K562 (cell line): ENCODE data around the gene TMEM143. TPM values are rescaled to one million over a fixed set of nuclear protein-coding genes. Genes with fewer than 3 reads are reported as not detected.

Experiments
- CHCHD3 ChIP-seq: fragments of 250-450 bp; sonication (Bioruptor Pico); IDR thresholded peaks from 2 replicates; pipeline ENCODE4 v2.1.2; 2022; ENCODE audit warnings: mild to moderate bottlenecking
- FOXM1 ChIP-seq, 2 experiments: fragments of 450-650 bp in 1 of 2; sonication (generic) in 1 of 2; formaldehyde crosslinking in 1 of 2; IDR thresholded peaks; 2 replicates each; pipeline versions ENCODE4 v1.6.1 to v1.9.0; 2017 to 2022; ENCODE audit warnings: low read depth in 2 of 2, mild to moderate bottlenecking in 2 of 2, missing genetic modification reagents in 1 of 2, moderate library complexity in 1 of 2
- GATA2 ChIP-seq: sonication (generic); formaldehyde crosslinking; IDR thresholded peaks from 2 replicates; pipeline ENCODE4 v1.4.0; 2020; ENCODE audit warnings: mild to moderate bottlenecking, missing genetic modification reagents
- HNRNPLL ChIP-seq: fragments of 200-400 bp; formaldehyde crosslinking; IDR thresholded peaks from 2 replicates; pipeline ENCODE4 v1.6.1; 2017; ENCODE audit warnings: low read length, low read depth, mild to moderate bottlenecking; ENCODE audit not compliant: poor library complexity, severe bottlenecking
- KHSRP ChIP-seq: fragments of 450-650 bp; IDR thresholded peaks from 2 replicates; pipeline ENCODE4 v1.6.1; 2017
- MAFG ChIP-seq: fragments of 450-650 bp; conservative IDR thresholded peaks from 2 replicates; pipeline ENCODE4 v1.6.1; 2016; ENCODE audit warnings: missing genetic modification characterization, missing compliant biosample characterization
- NR2C1 ChIP-seq, 2 experiments: fragments of 450-650 bp; IDR thresholded peaks; 2 replicates each; pipeline ENCODE4 v1.6.1; 2017; ENCODE audit warnings: mild to moderate bottlenecking in 2 of 2, antibody characterized with exemption in 1 of 2, inconsistent platforms in 1 of 2, missing compliant biosample characterization in 1 of 2, missing genetic modification characterization in 1 of 2
- RB1 ChIP-seq: fragments of 450-650 bp; IDR thresholded peaks from 2 replicates; pipeline ENCODE4 v1.6.1; 2017; ENCODE audit warnings: low read depth, mild to moderate bottlenecking
- SMARCE1 ChIP-seq: fragments of 450-650 bp; IDR thresholded peaks from 2 replicates; pipeline ENCODE4 v1.7.1; 2016; ENCODE audit warnings: mild to moderate bottlenecking
- TAF7 ChIP-seq: fragments of 450-650 bp; IDR thresholded peaks from 2 replicates; pipeline ENCODE4 v1.6.1; 2016; ENCODE audit warnings: missing genetic modification characterization, missing compliant biosample characterization
- ZFX ChIP-seq: sonication (generic); formaldehyde crosslinking; IDR thresholded peaks from 2 replicates; pipeline ENCODE4 v1.8.0; 2022; ENCODE audit warnings: mild to moderate bottlenecking, missing genetic modification reagents, moderate library complexity
- ZKSCAN3 ChIP-seq: fragments of 250-450 bp; sonication (Bioruptor Pico); IDR thresholded peaks from 2 replicates; pipeline ENCODE4 v1.4.0; 2020
- ZNF583 ChIP-seq: fragments of 250-450 bp; sonication (Bioruptor Pico); IDR thresholded peaks from 2 replicates; pipeline ENCODE4 v1.4.0; 2020
- ZNF75A ChIP-seq: fragments of 450-650 bp; formaldehyde crosslinking; IDR thresholded peaks from 2 replicates; pipeline ENCODE4 v1.4.0; 2020; ENCODE audit warnings: mild to moderate bottlenecking
- polyA plus RNA-seq, 8 experiments: library from polyadenylated mRNA; depleted of rRNA in 4 of 8; stranded (reverse) in 5 of 8; unstranded in 3 of 8; fragments of >200 nt; fragmentation: Nextera tagmentation in 2 of 8; fragmentation: Illumina TruSeq in 1 of 8; extraction: Ambion mirVana in 2 of 8; extraction: Trizol in 1 of 8; gene quantifications; 2 replicates each; pipeline versions ENCODE4 v1.2.1 to v1.2.3, GENCODE V29; 2011 to 2014; ENCODE audit warnings: inconsistent platforms in 1 of 8, missing spikeins in 1 of 8
- total RNA-seq, 7 experiments: library from RNA; depleted of rRNA in 6 of 7; stranded (reverse); fragments of >200 nt in 6 of 7; fragmentation: Illumina TruSeq in 2 of 7; extraction: Trizol in 2 of 7; gene quantifications; 2 replicates each; pipeline versions ENCODE4 v1.2.1 to v1.2.3, GENCODE V29; 2011 to 2021; ENCODE audit warnings: low replicate concordance in 1 of 7
- TF ChIP-seq, protein P1 (sequence below): fragments of 250-450 bp; sonication (Bioruptor Pico); IDR thresholded peaks from 2 replicates; pipeline ENCODE4 v1.4.0; 2020; ENCODE audit warnings: mild to moderate bottlenecking
- TF ChIP-seq, protein P2 (sequence below): fragments of 200-800 bp; sonication (Bioruptor generic); IDR thresholded peaks from 2 replicates; pipeline ENCODE4 v1.6.1; 2017; ENCODE audit warnings: missing genetic modification characterization, missing compliant biosample characterization
- TF ChIP-seq, protein P3 (sequence below): fragments of 450-650 bp; IDR thresholded peaks from 2 replicates; pipeline ENCODE4 v1.6.1; 2016; ENCODE audit warnings: borderline replicate concordance
- TF ChIP-seq, protein P4 (sequence below): fragments of 450-650 bp; IDR thresholded peaks from 2 replicates; pipeline ENCODE4 v1.7.1; 2018; ENCODE audit warnings: mild to moderate bottlenecking, low read depth; ENCODE audit not compliant: partially characterized antibody
- TF ChIP-seq, protein P5 (sequence below): sonication (generic); formaldehyde crosslinking; IDR thresholded peaks from 2 replicates; pipeline ENCODE4 v1.8.0; 2022; ENCODE audit warnings: mild to moderate bottlenecking, missing genetic modification reagents

TMEM143 gene
- total and polyA plus RNA-seq, 9 of the 15 experiments (the other 6 are each of a cell fraction or from before 2014, with no cell fraction given): 0.66 to 8.8 (median 4.3) TPM

DNA sequence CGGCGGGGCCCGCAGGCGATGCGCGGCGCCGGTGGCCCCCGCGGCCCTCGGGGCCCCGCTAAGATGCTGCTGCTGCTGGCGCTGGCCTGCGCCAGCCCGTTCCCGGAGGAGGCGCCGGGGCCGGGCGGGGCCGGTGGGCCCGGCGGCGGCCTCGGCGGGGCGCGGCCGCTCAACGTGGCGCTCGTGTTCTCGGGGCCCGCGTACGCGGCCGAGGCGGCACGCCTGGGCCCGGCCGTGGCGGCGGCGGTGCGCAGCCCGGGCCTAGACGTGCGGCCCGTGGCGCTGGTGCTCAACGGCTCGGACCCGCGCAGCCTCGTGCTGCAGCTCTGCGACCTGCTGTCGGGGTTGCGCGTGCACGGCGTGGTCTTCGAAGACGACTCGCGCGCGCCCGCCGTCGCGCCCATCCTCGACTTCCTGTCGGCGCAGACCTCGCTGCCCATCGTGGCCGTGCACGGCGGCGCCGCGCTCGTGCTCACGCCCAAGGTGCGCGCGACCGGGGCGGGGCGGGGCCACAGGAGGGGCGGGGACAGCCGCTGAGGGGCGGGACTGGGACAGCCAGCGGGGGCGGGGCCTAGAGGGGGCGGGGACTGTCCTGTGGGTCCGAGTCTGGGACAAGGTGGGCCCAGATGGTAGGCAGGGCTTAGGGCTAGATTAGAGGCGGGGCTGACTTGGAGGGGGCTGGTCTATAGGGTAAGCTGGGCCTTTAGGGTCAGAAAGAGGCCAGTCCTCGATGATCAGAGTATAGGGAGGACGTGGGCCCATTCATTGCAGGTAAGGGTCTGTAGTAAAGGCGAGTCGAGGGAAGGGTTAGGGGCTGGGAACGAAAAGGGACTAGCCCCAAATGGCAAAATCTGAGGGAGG, 34.9 kb upstream of the TMEM143 start (continued):
- TF ChIP-seq, protein P1, sequence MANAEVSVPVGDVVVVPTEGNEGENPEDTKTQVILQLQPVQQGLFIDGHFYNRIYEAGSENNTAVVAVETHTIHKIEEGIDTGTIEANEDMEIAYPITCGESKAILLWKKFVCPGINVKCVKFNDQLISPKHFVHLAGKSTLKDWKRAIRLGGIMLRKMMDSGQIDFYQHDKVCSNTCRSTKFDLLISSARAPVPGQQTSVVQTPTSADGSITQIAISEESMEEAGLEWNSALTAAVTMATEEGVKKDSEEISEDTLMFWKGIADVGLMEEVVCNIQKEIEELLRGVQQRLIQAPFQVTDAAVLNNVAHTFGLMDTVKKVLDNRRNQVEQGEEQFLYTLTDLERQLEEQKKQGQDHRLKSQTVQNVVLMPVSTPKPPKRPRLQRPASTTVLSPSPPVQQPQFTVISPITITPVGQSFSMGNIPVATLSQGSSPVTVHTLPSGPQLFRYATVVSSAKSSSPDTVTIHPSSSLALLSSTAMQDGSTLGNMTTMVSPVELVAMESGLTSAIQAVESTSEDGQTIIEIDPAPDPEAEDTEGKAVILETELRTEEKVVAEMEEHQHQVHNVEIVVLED (CRISPR knock-in tag): peak; percentile 91
- no peak for TF ChIP-seq NR2C1 (IDR thresholded peaks at IDR 0.05)
- no peak for TF ChIP-seq NR2C1 (tag; IDR thresholded peaks at IDR 0.05)
- TF ChIP-seq, protein P2, sequence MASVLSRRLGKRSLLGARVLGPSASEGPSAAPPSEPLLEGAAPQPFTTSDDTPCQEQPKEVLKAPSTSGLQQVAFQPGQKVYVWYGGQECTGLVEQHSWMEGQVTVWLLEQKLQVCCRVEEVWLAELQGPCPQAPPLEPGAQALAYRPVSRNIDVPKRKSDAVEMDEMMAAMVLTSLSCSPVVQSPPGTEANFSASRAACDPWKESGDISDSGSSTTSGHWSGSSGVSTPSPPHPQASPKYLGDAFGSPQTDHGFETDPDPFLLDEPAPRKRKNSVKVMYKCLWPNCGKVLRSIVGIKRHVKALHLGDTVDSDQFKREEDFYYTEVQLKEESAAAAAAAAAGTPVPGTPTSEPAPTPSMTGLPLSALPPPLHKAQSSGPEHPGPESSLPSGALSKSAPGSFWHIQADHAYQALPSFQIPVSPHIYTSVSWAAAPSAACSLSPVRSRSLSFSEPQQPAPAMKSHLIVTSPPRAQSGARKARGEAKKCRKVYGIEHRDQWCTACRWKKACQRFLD (CRISPR knock-in tag): peak; percentile 98
- TF ChIP-seq, protein P3, sequence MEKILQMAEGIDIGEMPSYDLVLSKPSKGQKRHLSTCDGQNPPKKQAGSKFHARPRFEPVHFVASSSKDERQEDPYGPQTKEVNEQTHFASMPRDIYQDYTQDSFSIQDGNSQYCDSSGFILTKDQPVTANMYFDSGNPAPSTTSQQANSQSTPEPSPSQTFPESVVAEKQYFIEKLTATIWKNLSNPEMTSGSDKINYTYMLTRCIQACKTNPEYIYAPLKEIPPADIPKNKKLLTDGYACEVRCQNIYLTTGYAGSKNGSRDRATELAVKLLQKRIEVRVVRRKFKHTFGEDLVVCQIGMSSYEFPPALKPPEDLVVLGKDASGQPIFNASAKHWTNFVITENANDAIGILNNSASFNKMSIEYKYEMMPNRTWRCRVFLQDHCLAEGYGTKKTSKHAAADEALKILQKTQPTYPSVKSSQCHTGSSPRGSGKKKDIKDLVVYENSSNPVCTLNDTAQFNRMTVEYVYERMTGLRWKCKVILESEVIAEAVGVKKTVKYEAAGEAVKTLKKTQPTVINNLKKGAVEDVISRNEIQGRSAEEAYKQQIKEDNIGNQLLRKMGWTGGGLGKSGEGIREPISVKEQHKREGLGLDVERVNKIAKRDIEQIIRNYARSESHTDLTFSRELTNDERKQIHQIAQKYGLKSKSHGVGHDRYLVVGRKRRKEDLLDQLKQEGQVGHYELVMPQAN: no peak
- TF ChIP-seq CHCHD3 (CRISPR knock-in tag): no peak
- peak; percentile 74 for TF ChIP-seq TAF7 (tag)
- TF ChIP-seq ZFX (CRISPR knock-in tag): peak; percentile 88
- TF ChIP-seq ZNF75A: no peak
- no peak for TF ChIP-seq HNRNPLL
- TF ChIP-seq RB1: peak; percentile 91; the same call in 1 of the 2 replicates
- no peak for TF ChIP-seq KHSRP
- no peak for TF ChIP-seq ZKSCAN3 (CRISPR knock-in tag)
- TF ChIP-seq, protein P4, sequence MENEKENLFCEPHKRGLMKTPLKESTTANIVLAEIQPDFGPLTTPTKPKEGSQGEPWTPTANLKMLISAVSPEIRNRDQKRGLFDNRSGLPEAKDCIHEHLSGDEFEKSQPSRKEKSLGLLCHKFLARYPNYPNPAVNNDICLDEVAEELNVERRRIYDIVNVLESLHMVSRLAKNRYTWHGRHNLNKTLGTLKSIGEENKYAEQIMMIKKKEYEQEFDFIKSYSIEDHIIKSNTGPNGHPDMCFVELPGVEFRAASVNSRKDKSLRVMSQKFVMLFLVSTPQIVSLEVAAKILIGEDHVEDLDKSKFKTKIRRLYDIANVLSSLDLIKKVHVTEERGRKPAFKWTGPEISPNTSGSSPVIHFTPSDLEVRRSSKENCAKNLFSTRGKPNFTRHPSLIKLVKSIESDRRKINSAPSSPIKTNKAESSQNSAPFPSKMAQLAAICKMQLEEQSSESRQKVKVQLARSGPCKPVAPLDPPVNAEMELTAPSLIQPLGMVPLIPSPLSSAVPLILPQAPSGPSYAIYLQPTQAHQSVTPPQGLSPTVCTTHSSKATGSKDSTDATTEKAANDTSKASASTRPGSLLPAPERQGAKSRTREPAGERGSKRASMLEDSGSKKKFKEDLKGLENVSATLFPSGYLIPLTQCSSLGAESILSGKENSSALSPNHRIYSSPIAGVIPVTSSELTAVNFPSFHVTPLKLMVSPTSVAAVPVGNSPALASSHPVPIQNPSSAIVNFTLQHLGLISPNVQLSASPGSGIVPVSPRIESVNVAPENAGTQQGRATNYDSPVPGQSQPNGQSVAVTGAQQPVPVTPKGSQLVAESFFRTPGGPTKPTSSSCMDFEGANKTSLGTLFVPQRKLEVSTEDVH: no peak
- no peak; the same call in 1 of the 2 replicates for TF ChIP-seq SMARCE1
- TF ChIP-seq GATA2 (CRISPR knock-in tag): no peak
- no peak for TF ChIP-seq MAFG (tag)
- TF ChIP-seq FOXM1 (IDR thresholded peaks at IDR 0.05; ENCODE audit: low read depth): no peak
- TF ChIP-seq FOXM1 (CRISPR knock-in tag; IDR thresholded peaks at IDR 0.05; ENCODE audit: low read depth): peak; percentile 42; the same call in 1 of the 2 replicates
- TF ChIP-seq ZNF583 (CRISPR knock-in tag): peak; percentile 69
- TF ChIP-seq, protein P5, sequence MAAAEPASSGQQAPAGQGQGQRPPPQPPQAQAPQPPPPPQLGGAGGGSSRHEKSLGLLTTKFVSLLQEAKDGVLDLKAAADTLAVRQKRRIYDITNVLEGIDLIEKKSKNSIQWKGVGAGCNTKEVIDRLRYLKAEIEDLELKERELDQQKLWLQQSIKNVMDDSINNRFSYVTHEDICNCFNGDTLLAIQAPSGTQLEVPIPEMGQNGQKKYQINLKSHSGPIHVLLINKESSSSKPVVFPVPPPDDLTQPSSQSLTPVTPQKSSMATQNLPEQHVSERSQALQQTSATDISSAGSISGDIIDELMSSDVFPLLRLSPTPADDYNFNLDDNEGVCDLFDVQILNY (CRISPR knock-in tag): no peak
